Pancreas (tissue), 10 donors: ENCODE measurements around the gene GABRR2. TPM values are rescaled to one million over a fixed set of nuclear protein-coding genes. Genes with fewer than 3 reads are reported as not detected.

Experiments
- ATAC-seq, 4 donors: fragments of 200-7000 bp; cut with Tn5 transposase; one replicate each; pipeline versions ENCODE4 v1.8.0 to v1.9.1; 2020; ENCODE audit warnings: mild to moderate bottlenecking in 4 of 4, moderate library complexity in 4 of 4
- DNase-seq, 6 donors: peaks; one replicate each; pipeline ENCODE4 v3.0.0-alpha.2; 2020
- FAIRE-seq: peaks from 2 replicates; lab custom pipeline; 2012; peaks lifted over from hg19 to GRCh38; lab: Jason Lieb, UNC
- H3K27ac ChIP-seq, 4 donors: fragments of 200-600 bp; sonication (generic); 1 replicate in 3 of 4; 2 replicates in 1 of 4; pipeline versions ENCODE4 v1.5.0 to v1.8.0; 2020
- H3K27me3 ChIP-seq, 4 donors: fragments of 200-600 bp; one replicate each; pipeline ENCODE4 v1.8.0; 2021
- H3K36me3 ChIP-seq, 3 donors: fragments of 200-600 bp; sonication (generic) in 1 of 3; one replicate each; pipeline versions ENCODE4 v1.5.0 to v1.8.0; 2020 to 2021
- H3K4me1 ChIP-seq, 3 donors: fragments of 200-600 bp; one replicate each; pipeline ENCODE4 v1.8.0; 2021
- H3K4me3 ChIP-seq, 4 donors: fragments of 200-600 bp; sonication (generic) in 2 of 4; one replicate each; pipeline versions ENCODE4 v1.5.0 to v1.8.0; 2020 to 2021
- H3K9me3 ChIP-seq, 4 donors: fragments of 200-600 bp; one replicate each; pipeline ENCODE4 v1.8.0; 2021
- WGBS, 2 donors: extraction: QIAGEN DNeasy Blood & Tissue Kit; methylation state at CpG; one replicate each; pipeline ENCODE4 v1.1.7; 2013; 5-methylcytosine and 5-hydroxymethylcytosine counted together
- intact Hi-C, 3 donors: fragments of 100-400 bp; cut with DNase I; formaldehyde crosslinking; loops; one replicate each; pipeline versions ENCODE4 v1.11.1 to v1.14.2; 2022
- polyA plus RNA-seq, 2 donors: library from polyadenylated mRNA; stranded (reverse); fragments of 200-250 nt; gene quantifications; one replicate each; pipeline ENCODE4 v1.2.3, GENCODE V29; 2013
- total RNA-seq, 6 donors: library from RNA; stranded (reverse); fragmentation: NEBNext Ultra II Directional in 4 of 6; extraction: Animal tissue kit (Norgen Biotek cat#: 25700) in 4 of 6; gene quantifications; one replicate each; pipeline versions ENCODE4 v1.2.1 to v1.2.4, GENCODE V29; 2021 to 2023
- TF ChIP-seq, protein P1 (sequence below), 4 donors: fragments of 200-600 bp; sonication (generic) in 3 of 4; IDR thresholded peaks; one replicate each; pipeline versions ENCODE4 v1.5.0 to v1.8.0; 2021; ENCODE audit warnings: antibody characterized with exemption in 4 of 4
- donor health status: healthy with polysubstance abuse.
- donor health status: DM: no; HTN: no; CAD: no; lungs with moderate emphysema.
- donor health status: DM: no; HTN: no; CAD: no.
- donor health status: control.
- donor health status: control.
- donor health status: Bipolar disorder and iron deficiency.
- donor health status: DM: yes; HTN: yes; CAD: no.
- donor health status: DM: no; HTN: no; CAD: no.
- donor health status: DM: no; HTN: no; CAD: no.
- donor health status: DM: yes; HTN: yes; CAD: no.

GABRR2 gene
- total and polyA plus RNA-seq, 8 donors = 0.14 to 0.75 (median 0.27) TPM; not detected in 1

DNA sequence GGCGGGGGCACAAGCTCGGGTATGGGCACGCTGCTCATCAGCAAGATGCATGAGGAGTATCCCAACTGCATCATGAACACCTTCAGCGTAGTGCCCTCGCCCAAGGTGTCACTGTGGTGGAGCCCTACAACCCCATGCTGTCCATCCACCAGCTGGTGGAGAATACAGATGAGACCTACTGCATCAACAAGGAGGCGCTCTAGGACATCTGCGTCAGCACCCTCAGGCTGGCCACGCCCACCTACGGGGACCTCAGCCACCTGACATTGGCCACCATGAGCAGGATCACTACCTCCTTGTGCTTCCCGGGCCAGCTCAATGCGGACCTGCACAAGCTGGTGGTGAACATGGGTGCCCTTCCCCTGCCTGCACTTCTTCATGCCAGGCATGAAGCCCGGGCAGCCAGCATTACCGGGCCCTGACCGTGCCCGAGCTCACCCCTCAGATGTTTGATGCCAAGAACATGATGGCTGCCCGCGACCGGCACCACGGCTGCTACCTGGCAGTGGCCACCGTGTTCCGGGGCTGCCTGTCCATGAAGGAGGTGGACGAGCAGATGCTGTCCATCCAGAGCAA is 12.8 kb downstream of the GABRR2 start:
- intact Hi-C loops = no loop called here
- 83 to 89% methylated on average over 22 of the region's 22 CpGs for WGBS, 2 donors
- H3K4me1 ChIP-seq = no peaks in the 10 kb centered on the region
- no peak for ATAC-seq
- no peaks in the 10 kb centered on the region for H3K27me3 ChIP-seq
- no peak overlapping the region for H3K27ac ChIP-seq
- TF ChIP-seq, protein P1, sequence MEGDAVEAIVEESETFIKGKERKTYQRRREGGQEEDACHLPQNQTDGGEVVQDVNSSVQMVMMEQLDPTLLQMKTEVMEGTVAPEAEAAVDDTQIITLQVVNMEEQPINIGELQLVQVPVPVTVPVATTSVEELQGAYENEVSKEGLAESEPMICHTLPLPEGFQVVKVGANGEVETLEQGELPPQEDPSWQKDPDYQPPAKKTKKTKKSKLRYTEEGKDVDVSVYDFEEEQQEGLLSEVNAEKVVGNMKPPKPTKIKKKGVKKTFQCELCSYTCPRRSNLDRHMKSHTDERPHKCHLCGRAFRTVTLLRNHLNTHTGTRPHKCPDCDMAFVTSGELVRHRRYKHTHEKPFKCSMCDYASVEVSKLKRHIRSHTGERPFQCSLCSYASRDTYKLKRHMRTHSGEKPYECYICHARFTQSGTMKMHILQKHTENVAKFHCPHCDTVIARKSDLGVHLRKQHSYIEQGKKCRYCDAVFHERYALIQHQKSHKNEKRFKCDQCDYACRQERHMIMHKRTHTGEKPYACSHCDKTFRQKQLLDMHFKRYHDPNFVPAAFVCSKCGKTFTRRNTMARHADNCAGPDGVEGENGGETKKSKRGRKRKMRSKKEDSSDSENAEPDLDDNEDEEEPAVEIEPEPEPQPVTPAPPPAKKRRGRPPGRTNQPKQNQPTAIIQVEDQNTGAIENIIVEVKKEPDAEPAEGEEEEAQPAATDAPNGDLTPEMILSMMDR (IDR thresholded peaks at IDR 0.05) = no peak
- FAIRE-seq = no peak
- no peaks in the 10 kb centered on the region for H3K9me3 ChIP-seq
- no peaks in the 10 kb centered on the region for H3K36me3 ChIP-seq
- no peak overlapping the region for H3K4me3 ChIP-seq
- DNase-seq = no peak

DNA sequence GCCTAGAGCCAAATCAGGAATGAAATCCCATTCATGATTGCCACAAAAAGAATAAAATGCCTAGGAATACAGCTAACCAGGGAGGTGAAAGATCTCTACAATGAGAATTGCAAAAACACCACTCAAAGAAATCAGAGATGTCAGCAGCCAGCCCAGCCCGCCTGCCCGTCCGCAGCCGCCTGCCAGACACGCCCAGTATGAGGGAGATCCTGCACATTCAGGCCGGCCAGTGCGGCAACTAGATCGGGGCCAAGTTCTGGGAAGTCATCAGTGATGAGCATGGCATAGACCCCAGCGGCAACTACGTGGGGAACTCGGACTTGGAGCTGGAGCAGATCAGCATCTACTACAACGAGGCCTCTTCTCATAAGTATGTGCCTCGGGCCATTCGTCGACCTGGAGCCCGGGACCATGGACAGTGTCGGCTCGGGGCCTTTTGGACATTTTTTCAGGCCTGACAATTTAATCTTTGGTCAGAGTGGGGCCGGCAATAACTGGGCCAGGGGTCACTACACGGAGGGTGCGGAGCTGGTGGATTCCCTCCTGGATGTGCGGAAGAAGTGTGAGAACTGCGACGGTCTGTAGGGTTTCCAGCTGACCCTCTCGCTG is 13.4 kb downstream of the GABRR2 start:
- H3K36me3 ChIP-seq = no peaks in the 10 kb centered on the region
- H3K27me3 ChIP-seq = no peaks in the 10 kb centered on the region
- H3K27ac ChIP-seq = no peak overlapping the region
- WGBS, 2 donors = 88 to 91% methylated on average over 25 of the region's 25 CpGs
- ATAC-seq (no peak), DNase-seq (no peak), FAIRE-seq (no peak)
- H3K9me3 ChIP-seq = no peaks in the 10 kb centered on the region
- intact Hi-C loops = no loop called here
- TF ChIP-seq, protein P1 (IDR thresholded peaks at IDR 0.05) = no peak
- no peaks in the 10 kb centered on the region for H3K4me1 ChIP-seq
- no peak overlapping the region for H3K4me3 ChIP-seq

DNA sequence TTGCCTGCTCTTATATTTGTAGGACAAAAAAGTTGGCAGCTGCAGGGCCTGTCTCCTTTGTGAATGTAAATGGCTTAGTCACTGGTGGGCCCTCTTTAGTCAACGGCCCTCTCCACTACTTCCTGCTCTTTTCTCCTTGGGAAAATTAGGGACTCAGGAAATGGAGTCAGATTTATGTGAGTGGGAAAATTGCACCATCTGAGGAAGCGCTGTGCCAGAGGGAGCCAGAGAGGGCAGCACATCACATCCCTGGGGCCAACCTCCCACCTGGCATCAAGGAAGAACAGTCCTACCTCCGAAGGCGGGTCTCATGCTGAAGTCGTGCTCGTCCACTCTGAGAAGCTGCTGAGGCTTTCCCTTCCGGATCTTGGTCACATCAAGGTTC is 15.6 kb downstream of the GABRR2 start:
- no peaks in the 10 kb centered on the region for H3K27me3 ChIP-seq
- H3K36me3 ChIP-seq = no peaks in the 10 kb centered on the region
- no peak overlapping the region for H3K4me3 ChIP-seq
- no peak overlapping the region for H3K27ac ChIP-seq
- TF ChIP-seq, protein P1 (IDR thresholded peaks at IDR 0.05) = no peak
- no peak for FAIRE-seq
- H3K9me3 ChIP-seq = no peaks in the 10 kb centered on the region
- intact Hi-C loops = no loop called here
- H3K4me1 ChIP-seq = no peaks in the 10 kb centered on the region
- no peak for DNase-seq
- WGBS, 2 donors = 76 to 84% methylated on average over 7 of the region's 7 CpGs
- no peak for ATAC-seq

DNA sequence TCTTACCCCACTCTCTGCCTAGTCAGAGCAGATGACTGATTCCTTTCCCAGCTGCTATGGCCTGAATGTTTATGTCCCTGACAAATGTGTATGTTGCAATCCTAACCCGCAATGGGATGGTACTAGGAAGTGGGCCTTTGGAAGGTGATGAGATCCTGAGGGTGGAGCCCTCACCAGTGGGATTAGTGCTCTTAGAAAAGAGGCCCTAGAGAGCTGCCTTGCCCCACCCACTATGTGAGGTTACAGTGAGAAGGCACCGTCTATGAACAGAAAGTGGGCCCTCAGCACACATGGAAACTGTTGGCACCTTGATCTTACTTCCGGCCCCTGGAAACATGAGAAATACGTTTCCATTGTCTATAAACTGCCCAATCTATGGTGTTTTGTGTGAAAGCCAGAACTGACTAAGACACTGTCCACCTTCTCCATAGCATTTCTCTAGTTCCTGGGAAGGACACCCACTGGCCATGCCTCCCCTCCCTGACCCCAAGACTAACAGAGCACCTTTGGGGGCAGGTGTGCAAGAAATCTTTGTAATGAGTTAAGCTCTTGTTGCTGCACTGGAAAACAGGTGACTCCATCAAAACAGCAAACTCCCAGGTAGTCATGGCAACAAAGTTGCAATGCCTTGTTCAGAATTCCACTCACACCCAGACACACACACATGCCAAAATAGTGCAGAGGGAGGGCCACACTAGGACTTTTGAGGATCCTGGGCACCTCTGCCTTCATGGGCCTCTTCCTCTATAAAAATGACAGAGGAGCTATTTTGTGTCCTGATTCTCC is 16.2 kb downstream of the GABRR2 start:
- ATAC-seq (no peak), FAIRE-seq (no peak), DNase-seq (no peak)
- Histone ChIP-seq H3K9me3 (no peaks in the 10 kb centered on the region), H3K27ac (no peak overlapping the region), H3K27me3 (no peaks in the 10 kb centered on the region), H3K36me3 (no peaks in the 10 kb centered on the region), H3K4me3 (no peak overlapping the region), H3K4me1 (no peaks in the 10 kb centered on the region)
- TF ChIP-seq, protein P1 (IDR thresholded peaks at IDR 0.05) = no peak
- WGBS, 2 donors = 78 to 85% methylated on average over 4 of the region's 4 CpGs
- intact Hi-C loops = no loop called here
